ENCODE measurements around the gene SLC9A5. TPM values are rescaled to one million over a fixed set of nuclear protein-coding genes. Genes with fewer than 3 reads are reported as not detected.

The SLC9A5 gene
- 3.1 TPM for polyA plus RNA-seq (2012; ENCODE audit: insufficient read depth, insufficient read length, low read depth)

- Histone ChIP-seq H3K27me3 (peaks cover 17% of the 10 kb centered on the region), H3K9me3 (no peaks in the 10 kb centered on the region), H3K4me3 (ENCODE audit: low read depth, low read length) (peak within 1 kb of the TSS; percentile 75), H3K4me1 (peaks cover 15% of the 10 kb centered on the region), H3K36me3 (no peaks in the 10 kb centered on the region)
- peak; percentile 43 for DNase-seq
- TF ChIP-seq CTCF (IDR thresholded peaks at IDR 0.05; ENCODE audit: low read depth, low read length): 0 out of 2 replicates have a peak, but pooled peaks have one; percentile 2
Observed at GRCh38 chr16:67248401-67249177, at the start of gene SLC9A5. SLC9A5 (plus strand) TSS chr16:67248979; CDS start chr16:67249015, 36 bp downstream.

- TF ChIP-seq CTCF (IDR thresholded peaks at IDR 0.05; ENCODE audit: low read depth, low read length): no peak
- no peaks in the 10 kb centered on the region for H3K9me3 ChIP-seq
- H3K4me1 ChIP-seq: no peaks in the 10 kb centered on the region
- H3K4me3 ChIP-seq (ENCODE audit: low read depth, low read length): no peak within 1 kb of the TSS
- no peak for DNase-seq
- H3K27me3 ChIP-seq: no peaks in the 10 kb centered on the region
- H3K36me3 ChIP-seq: peaks cover 60% of the 10 kb centered on the region
Observed at GRCh38 chr16:67199011-67199807, 49.6 kb upstream of the SLC9A5 start, which contains the start of gene ELMO3. ELMO3 (plus strand) TSS chr16:67199131; CDS start chr16:67199327, 196 bp downstream.

- Histone ChIP-seq H3K4me1 (no peaks in the 10 kb centered on the region), H3K4me3 (ENCODE audit: low read depth, low read length) (no peak overlapping the region), H3K27me3 (no peaks in the 10 kb centered on the region), H3K9me3 (no peaks in the 10 kb centered on the region), H3K36me3 (peaks cover 54% of the 10 kb centered on the region)
- TF ChIP-seq CTCF (IDR thresholded peaks at IDR 0.05; ENCODE audit: low read depth, low read length): no peak
- no peak for DNase-seq
Observed at GRCh38 chr16:67199808-67200198, 49.0 kb upstream of the SLC9A5 start.

GRCh38 chr16:67200491-67200890, 48.3 kb upstream of the SLC9A5 start:
- H3K4me3 ChIP-seq (ENCODE audit: low read depth, low read length): no peak overlapping the region
- H3K9me3 ChIP-seq: no peaks in the 10 kb centered on the region
- H3K27me3 ChIP-seq: no peaks in the 10 kb centered on the region
- TF ChIP-seq CTCF (IDR thresholded peaks at IDR 0.05; ENCODE audit: low read depth, low read length): no peak
- no peaks in the 10 kb centered on the region for H3K4me1 ChIP-seq
- no peak for DNase-seq
- H3K36me3 ChIP-seq: peaks cover 47% of the 10 kb centered on the region

GRCh38 chr16:67201411-67202345, 47.1 kb upstream of the SLC9A5 start:
- no peak for DNase-seq
- no peaks in the 10 kb centered on the region for H3K27me3 ChIP-seq
- H3K9me3 ChIP-seq: no peaks in the 10 kb centered on the region
- no peaks in the 10 kb centered on the region for H3K4me1 ChIP-seq
- H3K4me3 ChIP-seq (ENCODE audit: low read depth, low read length): no peak overlapping the region
- H3K36me3 ChIP-seq: peaks cover 35% of the 10 kb centered on the region
- TF ChIP-seq CTCF (IDR thresholded peaks at IDR 0.05; ENCODE audit: low read depth, low read length): no peak

Data from BE2C (cell line).